NCI-H748 (cell line): ENCODE data around the gene OTOG.

Experiments
- DNase-seq: peaks from one replicate; lab custom pipeline; 2025; ENCODE audit not compliant: unreplicated experiment; lab: John Stamatoyannopoulos, UW

Gene OTOG

DNA sequence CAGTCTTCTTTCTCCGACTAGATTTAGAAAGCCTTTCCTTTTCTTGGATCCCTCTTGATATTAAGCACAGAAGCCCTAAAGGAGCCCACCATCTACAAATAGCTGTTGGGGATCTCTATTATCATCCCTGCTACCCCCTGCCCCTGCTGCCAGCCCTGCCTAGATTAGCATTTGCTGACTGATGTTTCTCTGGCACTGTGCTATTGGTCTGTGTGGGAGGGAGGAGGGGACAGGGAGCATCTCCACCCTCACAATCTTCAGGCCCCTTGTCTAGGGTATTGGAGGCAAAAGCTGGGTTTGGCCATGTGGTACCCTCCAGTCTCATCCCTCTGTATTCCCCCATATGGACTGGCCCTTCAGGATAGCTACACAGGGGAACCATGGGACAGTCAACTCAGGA is 9.0 kb upstream of the OTOG start:
- DNase-seq: no peak

DNA sequence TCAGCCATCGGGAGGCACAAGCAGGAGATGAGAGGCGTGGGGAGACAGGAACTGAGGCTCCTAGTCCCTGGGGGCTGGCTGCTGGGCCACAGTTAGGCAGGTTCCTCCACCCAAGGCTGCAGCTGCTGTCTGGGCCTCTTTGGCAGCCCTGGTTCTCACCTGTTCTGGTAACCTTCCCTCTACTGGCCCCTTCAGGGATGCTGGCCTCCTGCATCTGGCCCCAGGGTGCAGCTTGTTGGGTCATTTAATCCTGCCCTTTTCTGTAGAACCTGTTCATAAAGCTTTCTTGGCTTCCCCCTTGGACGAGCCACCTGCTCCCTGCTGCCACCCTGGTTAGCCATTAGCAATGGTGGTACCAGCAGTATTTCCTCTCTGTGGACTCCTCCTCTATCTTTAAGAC is 8.3 kb upstream of the OTOG start:
- DNase-seq: no peak

DNA sequence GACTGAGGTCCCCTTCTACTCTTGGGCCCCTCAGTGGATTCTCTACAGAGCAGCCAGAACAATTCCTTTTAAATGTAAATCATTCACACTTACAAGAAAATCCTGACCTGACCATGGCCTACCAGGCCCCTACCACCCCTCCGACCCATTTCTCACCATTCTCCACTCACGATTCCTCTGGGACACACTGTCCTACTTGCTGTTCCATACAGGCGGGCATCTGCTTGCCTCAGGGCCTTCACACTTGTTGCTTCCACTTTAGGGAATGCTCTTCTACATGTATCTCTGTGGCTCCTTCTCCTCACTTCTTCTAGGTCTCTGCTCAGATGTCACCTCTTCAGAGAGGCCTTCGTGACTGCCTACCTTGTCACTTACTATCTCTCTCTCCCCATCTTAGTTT is 6.3 kb upstream of the OTOG start:
- DNase-seq: no peak

DNA sequence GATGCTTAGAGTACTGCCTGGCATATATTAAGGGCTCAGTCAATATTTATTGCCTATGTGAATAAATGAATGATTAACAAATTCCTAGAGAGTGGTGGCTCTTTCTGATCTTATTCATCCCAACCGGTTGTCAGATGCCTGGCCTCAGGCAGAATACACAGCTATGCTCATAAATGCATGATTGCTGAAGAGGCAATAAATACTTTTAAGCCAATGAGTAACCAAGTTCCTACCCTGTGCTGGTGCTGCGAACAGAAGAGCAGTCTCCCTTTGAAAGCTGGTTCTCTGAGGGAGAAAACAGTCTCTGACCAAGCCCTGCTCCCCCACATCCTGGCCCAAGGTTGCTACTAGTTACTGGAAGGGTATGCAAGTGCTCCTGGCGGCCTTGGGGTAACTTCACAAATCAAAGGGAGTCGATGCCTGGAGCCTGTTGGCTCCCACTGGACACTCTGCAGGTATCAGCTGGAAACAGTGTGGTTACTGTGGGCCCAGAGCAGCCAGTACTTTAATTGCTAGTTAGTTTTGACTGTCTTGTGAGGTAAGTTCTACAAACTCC is 5.7 kb upstream of the OTOG start:
- DNase-seq: no peak

DNA sequence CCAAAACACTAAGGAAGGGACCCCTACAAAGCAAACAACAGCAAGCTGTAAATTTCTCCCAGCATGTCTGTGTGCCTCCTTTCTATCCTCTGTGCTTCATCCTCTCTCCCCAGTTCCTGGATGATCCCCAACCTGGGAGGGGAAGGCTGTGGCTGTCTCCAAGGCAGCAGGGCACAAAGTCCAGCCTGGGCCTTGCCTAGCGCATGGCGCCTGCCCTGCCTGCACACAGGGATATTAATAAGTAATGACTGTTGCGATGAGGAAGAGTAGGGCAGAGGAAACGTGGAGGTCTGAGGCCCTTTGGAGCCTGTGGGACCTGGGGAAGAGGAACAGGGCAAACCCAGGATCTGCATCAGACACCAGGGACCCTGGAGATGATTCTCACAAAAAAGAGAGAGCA is 4.8 kb upstream of the OTOG start:
- DNase-seq: no peak

DNA sequence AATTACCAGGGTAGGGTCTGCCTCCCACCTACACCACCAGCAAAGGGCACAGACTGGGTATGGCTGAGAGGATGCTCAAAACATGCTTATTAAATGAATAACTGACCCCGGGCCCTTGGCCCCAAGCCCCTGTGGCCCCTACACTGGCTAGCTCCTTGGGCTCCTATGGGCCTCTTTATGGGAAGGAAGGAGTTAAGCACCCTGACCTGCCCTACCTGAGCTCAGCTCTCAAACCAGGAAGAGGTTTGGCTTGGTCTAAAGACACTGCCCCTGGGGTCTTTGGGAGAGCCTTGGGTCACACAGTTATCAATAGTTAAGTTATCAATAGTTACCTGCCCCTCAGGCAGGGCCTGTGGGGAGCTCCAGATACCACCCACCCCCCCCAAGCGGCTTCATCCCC is 4.0 kb upstream of the OTOG start:
- no peak for DNase-seq

DNA sequence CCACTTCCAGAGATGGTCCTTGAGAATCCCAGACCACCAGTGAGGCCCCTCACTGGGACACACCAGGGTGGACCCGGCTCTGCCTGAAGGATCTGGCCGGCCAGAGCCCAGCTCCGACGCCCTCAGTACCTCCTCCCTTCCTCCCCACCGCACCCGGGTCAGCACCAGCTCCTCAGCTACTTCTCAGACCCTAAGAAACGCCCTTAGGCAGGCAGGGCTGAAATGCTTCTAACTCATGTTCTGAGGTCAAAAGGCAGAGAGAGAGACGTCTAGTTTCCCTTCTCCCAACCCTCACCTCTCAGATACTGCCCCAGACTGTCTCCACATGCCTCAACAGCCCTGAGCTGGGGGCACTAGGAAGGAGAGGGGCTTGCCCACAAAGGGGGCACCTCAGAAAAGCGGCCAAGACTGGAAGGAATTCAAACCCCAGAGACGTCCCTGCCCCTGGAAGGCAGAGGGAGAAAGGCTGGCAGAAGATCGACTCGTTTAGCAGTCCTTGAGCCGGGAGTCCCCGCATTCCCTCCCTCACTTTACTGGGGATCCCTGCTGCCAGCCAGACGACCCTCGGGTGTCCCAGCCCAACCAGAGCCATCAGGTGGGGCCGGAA is 3.4 kb upstream of the OTOG start:
- DNase-seq: no peak

DNA sequence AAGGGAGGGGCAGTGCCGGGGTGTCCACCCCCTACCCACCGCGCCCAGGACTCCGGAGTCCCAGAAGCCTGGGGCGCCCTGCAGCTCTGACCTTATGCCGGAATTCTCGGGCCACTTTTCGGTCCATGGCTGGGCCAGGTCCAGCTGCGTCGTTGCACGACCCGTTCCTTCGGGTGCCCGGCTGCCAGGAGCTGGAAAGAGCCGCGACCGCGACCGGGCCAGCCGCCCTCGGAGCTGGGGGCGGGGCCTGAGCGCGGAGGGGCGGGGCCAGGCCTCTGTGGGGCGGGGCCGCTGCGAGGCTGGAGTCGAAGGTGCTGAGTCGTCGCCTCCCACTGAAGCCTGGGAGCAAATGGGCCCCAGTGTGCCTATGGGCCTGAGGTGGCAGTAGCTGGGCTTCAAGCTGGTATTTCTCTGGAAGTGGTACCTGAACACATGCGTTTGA is 2.9 kb upstream of the OTOG start, which contains the start of gene USH1C:
TSS of gene USH1C (minus strand) at position 236 of the 442 bp plus-strand sequence. CDS start at position 127, 109 bp downstream.
- DNase-seq: no peak

DNA sequence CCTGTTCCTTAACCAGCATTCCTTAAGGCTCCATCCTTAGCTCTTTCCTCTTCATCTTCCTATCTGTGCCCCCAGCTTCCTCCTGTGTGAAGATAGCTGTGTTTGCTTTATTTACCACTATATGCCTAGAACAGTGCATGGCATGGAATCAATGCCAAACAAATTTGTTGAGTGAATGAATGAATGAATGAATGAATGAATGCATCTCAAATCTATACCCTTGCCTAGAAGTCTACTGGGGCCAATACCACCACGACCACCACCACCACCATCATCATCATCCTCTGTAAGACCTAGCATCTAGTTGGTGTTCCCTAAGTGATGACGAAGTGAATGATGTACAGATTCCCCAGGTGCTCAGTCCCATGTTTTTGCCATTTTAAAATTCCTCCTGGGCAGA is 819 bp upstream of the OTOG start:
- no peak for DNase-seq

DNA sequence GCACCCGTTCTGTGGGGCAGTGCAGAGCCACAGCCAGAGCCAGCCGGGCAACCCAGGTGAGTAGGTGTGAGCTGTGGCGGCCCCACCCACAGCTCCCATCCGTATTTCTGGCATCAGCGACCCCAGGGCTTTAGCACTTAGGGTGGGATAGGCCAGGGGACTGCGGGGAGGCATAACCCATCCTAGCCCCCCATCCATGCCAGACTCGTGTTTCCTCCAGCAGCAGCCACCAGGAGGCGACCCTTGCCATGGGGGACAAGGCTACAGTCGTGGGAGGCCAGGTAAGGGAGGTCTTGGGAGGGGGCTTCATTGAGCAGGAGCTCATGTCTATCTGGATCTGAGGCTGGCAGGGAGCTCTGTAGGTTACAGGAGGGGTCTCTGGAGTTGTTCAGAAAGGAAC is 873 bp downstream of the OTOG start:
- no peak for DNase-seq

DNA sequence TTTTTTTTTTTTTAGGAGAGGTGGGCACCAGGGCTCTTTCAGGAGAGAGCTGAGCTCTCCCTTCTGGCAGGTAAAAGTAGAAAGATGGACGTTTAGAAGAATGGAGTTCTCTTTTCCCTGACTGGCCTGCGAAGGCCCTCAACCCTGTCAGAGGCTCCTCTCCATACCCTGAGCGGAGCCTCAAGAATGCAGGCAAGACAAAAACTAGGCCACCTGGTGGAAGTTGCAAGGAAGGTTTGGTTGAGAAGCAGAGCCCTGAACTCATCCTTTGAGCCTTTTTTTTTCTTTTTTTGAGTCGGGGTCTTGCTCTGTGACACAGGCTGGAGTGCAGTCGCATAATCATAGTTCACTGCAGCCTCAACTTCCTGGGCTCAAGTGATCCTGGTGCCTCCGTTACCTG is 1.4 kb downstream of the OTOG start:
- DNase-seq: no peak

DNA sequence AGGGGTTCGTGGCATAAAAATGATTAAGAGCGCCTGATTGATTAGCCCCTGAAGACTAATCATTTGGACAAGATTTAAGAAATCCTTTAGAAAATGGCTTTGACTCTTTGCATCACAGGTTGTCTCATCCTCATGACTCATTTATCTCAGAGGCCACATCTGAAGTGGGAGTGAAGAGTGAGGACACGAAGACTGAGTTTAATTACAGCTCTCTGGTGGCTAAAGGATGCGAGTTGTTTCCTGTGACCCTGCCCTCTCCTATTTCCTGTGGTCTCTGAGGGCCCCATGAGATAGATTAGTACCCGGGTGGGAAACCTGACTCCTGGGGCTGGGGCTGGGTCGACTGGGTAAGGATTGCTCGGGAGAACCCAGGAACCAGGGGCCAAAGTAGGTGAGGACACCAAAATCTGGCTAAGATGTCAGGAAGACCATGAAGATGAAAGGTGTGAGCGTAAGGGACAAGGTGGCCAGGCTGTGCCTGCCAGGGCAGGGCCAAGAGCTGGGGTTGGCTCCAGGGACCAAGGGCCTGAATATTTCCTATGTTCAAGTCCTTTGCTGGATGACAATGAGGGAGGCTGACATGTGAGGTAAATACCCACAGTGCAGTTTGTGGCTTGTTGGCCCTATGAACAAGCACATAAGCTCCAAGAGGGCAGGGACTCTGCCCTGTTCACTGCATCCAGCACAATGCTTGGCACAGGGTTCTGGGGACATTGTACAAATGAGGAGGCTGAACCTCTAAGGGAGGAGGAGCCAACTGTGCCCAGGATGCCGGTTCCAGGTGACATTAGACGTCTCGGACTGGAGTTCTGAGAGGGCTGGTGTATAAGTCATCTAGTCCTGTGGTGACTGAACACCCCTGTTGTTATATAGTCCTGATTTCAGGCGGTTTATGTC is 3.6 kb downstream of the OTOG start:
- DNase-seq: no peak

DNA sequence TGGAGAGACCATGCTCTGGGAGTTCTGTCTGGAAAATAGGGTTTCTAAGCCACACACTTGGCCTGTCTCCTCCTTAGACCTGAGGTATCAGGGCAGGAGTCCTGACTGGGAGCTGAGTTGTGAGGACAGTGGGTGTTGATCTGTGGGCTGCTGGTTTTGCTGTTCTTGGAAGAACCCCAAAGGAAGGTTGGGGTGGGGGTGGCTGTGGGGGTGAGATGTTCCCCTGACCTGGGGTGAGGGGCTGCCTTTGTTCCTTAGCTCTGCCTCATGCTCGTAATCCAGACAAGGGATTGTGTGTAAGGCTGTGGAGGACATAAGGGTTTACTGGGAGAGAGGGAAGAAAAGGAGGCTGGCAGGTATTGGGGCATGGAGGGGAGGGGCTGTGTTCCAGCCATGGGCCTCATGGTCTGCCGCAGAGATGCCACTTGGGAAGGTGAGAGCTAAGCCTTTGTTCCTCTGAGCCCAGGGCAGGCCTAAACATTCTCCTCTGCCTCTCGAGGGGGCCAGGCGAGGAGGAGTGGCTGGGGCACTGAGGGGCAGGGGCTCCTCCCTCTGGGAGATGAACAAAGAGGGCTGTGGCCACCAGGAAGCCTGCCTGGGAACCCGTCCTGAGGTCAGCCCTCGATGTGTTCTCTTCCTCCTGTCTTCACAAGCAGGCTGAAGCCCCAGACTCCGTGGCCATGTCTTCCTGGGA is 4.4 kb downstream of the OTOG start:
- no peak for DNase-seq

DNA sequence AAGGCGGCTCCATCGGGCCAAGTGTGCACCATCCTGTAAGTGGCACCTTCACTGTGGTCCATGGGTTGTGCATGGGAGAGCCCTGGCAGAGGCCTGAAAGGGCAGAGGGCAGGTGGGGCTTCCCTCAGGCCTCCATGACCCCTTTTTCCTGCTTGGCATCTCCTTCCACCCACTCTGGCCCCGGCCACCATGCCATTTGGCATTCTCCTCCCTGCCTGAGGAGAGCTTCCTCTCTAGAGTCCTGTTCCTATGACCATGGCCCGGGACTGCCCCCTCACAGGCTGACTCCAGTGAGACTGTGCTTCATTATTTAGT is 4.9 kb downstream of the OTOG start:
- no peak for DNase-seq

DNA sequence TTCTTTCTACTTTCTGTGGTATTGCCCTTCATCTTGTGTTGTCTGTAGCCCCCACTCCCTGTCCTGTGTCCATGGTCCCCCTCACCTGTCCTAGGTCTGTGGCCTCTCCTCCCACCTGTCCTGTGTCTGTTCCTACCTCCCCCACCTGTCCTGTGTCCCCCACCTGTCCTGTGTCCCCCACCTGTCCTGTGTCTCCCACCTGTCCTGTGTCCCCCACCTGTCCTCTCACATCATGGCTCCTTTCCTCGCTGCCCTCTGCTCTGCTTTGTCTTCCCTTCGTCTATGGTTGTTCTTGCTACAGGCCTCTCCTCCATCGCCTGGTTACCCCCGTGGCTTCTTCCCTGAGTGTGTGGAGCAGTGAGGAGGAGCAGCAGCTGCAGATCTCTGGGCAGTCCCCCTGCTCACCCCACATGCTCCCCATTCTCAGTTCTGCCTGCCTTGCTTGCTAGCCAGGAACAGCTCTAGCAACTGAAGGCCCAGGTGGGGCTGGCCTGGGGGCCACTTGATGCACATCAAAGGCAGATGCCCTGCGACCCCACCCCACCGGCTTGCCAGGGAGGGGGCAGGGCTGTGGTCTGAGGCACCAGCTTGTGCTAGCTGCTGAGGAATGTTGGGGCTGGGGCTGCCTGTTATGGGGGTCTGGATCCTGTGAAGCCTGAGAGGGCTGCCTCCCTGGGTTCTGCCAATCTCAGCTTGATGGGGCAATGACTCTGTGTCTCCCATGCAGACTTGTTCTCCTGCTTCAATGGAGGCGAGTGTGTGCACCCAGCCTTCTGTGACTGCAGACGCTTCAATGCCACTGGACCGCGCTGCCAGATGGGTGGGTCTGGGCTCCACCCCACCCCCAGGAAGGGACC is 5.6 kb downstream of the OTOG start:
- no peak for DNase-seq

DNA sequence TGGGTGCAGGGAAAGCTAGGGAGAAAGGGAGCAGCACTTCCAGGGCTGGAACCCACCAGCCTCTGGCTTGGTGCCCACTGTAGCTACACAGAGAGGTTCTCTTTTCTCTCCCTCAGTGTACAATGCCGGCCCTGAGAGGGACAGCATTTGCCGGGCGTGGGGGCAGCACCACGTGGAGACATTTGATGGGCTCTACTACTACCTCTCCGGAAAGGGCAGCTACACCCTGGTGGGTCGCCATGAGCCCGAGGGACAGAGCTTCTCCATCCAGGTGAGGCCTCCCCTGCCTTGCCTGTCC is 6.1 kb downstream of the OTOG start:
- DNase-seq: no peak

DNA sequence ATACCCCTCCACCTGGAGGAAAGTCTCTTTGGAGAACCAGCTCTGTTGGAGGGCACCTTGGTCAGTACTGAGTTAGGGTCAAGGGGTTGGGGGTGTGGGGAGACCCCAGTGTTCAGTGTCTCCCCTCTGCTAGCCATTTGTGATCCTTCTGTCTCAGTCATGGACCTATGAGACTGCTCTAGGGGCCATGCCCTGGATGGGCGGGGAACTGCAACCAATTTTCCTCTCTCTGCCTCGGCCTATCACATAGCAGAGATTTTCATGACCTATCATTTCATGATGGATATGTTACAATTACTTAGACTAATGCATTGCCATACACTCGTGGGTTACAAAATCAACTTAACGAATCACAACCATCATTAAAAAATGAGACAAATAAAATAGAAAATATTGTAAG is 7.4 kb downstream of the OTOG start:
- DNase-seq: no peak

DNA sequence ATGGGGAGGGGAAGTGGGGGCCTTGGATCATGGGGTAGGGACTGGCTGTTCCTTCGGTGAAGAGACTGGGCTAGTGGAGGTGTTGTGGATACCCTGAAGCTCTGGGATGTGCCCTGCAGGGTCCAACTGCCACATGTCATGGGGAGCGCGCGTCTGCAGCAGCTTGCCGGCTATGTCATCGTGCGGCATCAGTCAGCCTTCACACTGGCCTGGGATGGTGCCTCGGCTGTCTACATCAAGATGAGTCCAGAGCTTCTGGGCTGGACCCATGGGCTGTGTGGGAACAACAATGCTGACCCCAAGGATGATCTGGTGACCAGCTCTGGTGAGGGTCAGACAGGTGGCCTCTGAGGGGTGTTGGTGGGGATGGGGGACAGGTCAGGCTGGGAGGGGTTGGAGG is 9.9 kb downstream of the OTOG start:
- DNase-seq: no peak

DNA sequence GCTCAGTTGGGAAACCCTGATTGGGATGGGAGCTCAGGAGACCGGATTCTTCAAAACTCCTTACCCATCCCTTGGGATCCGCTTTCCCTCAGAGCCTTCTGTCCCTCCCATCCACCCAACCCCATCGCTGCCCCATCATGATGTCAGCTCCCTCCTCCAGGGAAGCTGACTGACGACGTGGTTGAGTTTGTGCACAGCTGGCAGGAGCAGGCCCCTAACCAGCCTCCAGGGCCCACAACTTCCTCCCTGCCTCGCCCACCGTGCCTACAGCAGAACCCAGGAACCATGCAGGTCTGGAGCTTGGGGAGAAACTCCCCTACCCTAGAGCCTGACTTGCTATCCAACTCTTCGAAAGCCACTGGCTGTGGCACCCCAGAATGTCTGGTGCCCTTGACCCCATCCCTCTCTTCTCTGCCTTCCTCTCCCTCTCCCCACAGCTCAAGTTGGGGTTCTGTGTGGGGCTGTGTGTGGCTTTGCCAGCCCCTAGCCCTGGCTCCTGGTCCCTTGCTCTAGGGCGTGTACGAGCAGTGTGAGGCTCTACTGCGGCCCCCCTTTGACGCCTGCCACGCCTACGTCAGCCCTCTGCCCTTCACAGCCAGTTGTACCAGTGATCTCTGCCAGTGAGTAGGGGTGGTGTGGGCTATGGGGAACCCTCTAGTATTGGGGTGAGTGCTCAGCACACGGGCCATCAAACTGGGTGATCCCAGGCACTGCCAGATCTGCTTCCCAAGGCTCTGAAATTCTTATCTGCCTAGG is 11.1 kb downstream of the OTOG start:
- DNase-seq: no peak

DNA sequence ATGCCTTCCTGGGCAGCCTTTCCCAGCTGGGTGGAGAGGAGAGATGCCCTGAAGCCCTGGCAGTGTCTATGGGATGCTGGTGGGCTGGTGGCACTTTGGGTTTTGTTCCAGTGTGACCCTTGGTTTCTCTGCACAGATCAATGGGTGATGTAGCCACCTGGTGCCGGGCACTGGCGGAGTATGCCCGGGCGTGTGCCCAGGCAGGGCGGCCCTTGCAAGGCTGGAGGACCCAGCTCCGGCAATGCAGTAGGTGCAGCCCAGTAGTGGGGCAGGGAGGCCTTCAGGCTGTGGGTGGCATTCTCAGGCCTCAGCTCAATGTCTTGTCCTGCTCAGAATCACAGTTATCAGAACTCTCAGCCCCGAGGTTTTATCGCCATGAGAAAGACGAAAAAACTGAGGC is 11.9 kb downstream of the OTOG start:
- DNase-seq: no peak
